Ramos (cell line): Measurements from ENCODE around the gene ADM2.

ENCODE experiments used
- in situ Hi-C: fragments of 300-500 bp; cut with MboI; formaldehyde crosslinking; loops from one replicate; pipeline ENCODE4 v1.14.3; 2022; ENCODE audit warnings: low sequenced_read_pairs; ENCODE audit not compliant: unreplicated experiment

Gene ADM2

GRCh38 chr22:50483106-50483505 is 1.8 kb downstream of the ADM2 start:
- in situ Hi-C loops, result no loop called here

GRCh38 chr22:50483556-50483955 is 2.2 kb downstream of the ADM2 start:
- in situ Hi-C loops, result no loop called here

GRCh38 chr22:50483977-50484853 is 2.9 kb downstream of the ADM2 start:
- in situ Hi-C loops, result no loop called here

GRCh38 chr22:50485221-50486131 is 4.1 kb downstream of the ADM2 start:
- in situ Hi-C loops, result no loop called here

GRCh38 chr22:50486561-50487289 is 5.4 kb downstream of the ADM2 start, which contains the start of gene MIOX:
Gene MIOX, plus strand, starts transcription at chr22:50486859. Its CDS starts 39 bp downstream, at chr22:50486898.
- in situ Hi-C loops, result no loop called here

- in situ Hi-C loops, result no loop called here
These were observed 6.1 kb downstream of the ADM2 start for GRCh38 chr22:50487290-50488005.

GRCh38 chr22:50488006-50488677 is 6.8 kb downstream of the ADM2 start:
- in situ Hi-C loops, result no loop called here

GRCh38 chr22:50488886-50489285 is 7.5 kb downstream of the ADM2 start:
- in situ Hi-C loops, result no loop called here

GRCh38 chr22:50489363-50490243 is 8.3 kb downstream of the ADM2 start:
- in situ Hi-C loops, result no loop called here

- in situ Hi-C loops, result no loop called here
These were observed 9.4 kb downstream of the ADM2 start for GRCh38 chr22:50490531-50491308.

- in situ Hi-C loops, result no loop called here
These were observed 15.8 kb downstream of the ADM2 start for GRCh38 chr22:50497093-50497492.

- in situ Hi-C loops, result no loop called here
These were observed 17.1 kb downstream of the ADM2 start for GRCh38 chr22:50498322-50498890.

- in situ Hi-C loops, result no loop called here
These were observed 19.1 kb downstream of the ADM2 start for GRCh38 chr22:50500452-50500851.

GRCh38 chr22:50502096-50502495 is 20.8 kb downstream of the ADM2 start:
- in situ Hi-C loops, result no loop called here

GRCh38 chr22:50502628-50503474 is 21.5 kb downstream of the ADM2 start:
- in situ Hi-C loops, result no loop called here

- in situ Hi-C loops, result no loop called here
These were observed 22.3 kb downstream of the ADM2 start for GRCh38 chr22:50503475-50504145.
